ENCODE data around the gene SLC9A1. TPM values are rescaled to one million over a fixed set of nuclear protein-coding genes. Genes with fewer than 3 reads are reported as not detected.

SLC9A1 gene
- total RNA-seq, 8 experiments from 2014 or later = 4.2 to 39.5 (median 10.7) TPM

DNA sequence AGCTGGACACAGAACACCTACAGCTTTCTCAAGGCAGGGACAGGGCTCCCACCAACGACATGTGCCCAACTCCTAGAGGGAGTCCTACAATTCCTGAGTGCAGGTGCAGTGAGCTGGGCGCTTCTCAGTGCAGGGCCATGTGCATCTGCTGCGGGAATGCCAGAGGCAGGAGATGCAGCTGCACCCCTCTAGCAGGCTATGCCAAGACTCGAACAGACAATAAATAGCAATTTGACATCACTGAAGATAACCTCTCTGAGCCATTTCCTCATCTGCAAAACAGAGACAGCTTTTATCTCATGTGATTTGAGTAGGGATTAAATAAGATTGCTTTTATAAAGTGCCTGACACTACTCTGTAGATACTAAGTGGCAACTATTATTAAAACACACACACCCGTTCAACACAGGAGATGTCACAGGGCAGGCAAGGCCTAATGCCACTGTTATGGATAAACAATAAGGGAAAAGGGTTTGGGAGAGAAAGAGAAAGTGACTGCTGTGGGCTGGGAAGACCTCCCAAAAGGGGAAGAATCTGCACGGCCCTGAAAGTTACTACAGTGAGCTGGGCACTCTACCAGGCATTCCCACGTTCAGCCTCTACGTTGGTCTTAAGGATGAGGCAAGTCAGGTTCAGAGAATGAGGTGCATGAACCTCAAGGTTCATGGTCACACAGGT is 5.7 kb downstream of the SLC9A1 start:
- H3K4me3 ChIP-seq = no peak overlapping the region
- ATAC-seq (replicated peaks in 6 of 8) = no peak
- WGBS, 10 experiments = 51 to 89% (median 76%) methylated on average over 1 to 8 of the region's 8 CpGs; no CpG with 5 or more reads in 2 of the 10 experiments
- in situ Hi-C loops (cut with MboI; ENCODE audit: low pct_unique_long_range_greater_than_20kb in 2 of 9, low sequenced_read_pairs in 9 of 9, unreplicated experiment in 9 of 9) = no loop called here
- H3K27ac ChIP-seq = no peak overlapping the region
- peaks cover 45 to 48% of the 10 kb centered on the region in 2 donors for H3K4me1 ChIP-seq (replicated peaks in 1 of 2)

DNA sequence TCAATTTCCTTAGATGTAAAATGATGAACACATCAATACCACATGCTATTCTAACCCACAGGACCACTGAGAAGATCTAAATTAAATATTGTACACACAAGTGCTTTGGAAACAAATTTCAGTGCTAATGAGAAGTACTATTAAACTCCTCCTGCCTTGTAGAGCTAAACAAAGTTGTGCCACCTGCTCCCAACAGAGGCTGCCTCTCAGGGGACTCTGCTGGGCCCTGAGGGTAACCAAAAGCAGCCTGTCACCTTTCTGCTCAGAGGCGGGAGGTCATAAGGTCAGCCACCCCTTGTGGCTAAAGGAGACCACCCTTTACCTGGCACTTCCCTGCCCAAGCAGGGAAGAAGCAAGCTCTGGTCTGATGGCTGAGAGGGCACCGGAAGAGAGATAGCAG is 6.3 kb downstream of the SLC9A1 start:
- H3K4me1 ChIP-seq (replicated peaks in 1 of 2) = peaks cover 43 to 45% of the 10 kb centered on the region in 2 donors
- H3K27ac ChIP-seq = no peak overlapping the region
- in situ Hi-C loops (cut with MboI; ENCODE audit: low pct_unique_long_range_greater_than_20kb in 2 of 9, low sequenced_read_pairs in 9 of 9, unreplicated experiment in 9 of 9) = no loop called here
- H3K4me3 ChIP-seq = no peak overlapping the region
- WGBS, 10 experiments = 60 to 100% (median 78%) methylated on average over 1 to 2 of the region's 2 CpGs; no CpG with 5 or more reads in 4 of the 10 experiments
- no peak for ATAC-seq (replicated peaks in 6 of 8)

DNA sequence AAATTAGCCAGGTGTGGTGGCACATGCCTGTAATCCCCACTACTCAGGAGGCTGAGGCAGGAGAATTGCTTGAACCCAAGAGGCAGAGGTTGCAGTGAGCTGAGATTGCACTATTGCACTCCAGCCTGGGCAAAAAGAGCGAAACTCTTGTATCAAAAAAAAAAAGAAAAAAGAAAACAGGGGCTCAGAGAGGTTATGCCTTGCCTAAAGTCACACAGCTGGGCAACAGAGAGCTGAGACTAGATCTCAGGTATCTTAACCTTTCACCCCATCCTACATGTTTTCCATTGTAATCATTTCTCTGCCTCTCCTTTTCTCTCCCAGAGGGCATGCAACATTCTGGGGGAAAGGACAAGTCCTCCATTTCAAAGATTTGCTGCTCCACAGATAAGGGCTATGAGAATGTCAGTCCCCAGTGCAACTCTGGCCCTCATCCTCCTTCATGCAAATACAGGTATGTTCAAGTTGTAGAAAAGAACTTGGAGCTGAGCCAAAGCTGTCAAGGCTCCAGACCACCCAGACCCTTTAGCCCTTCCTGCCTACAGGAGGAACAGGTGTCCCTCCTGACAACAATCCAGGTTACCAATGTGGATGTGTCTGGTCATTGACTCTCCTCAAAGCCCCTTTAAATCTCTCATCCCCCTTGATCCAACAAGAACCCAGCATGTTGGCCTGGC is 6.9 kb downstream of the SLC9A1 start:
- in situ Hi-C loops (cut with MboI; ENCODE audit: low pct_unique_long_range_greater_than_20kb in 2 of 9, low sequenced_read_pairs in 9 of 9, unreplicated experiment in 9 of 9) = no loop called here
- no peak overlapping the region for H3K4me3 ChIP-seq
- H3K27ac ChIP-seq = no peak overlapping the region
- 83 to 100% (median 100%) methylated on average over 1 of the region's 1 CpG; no CpG with 5 or more reads in 2 of the 10 experiments for WGBS, 10 experiments
- H3K4me1 ChIP-seq (replicated peaks in 1 of 2) = peaks cover 42 to 45% of the 10 kb centered on the region in 2 donors
- no peak for ATAC-seq (replicated peaks in 6 of 8)

DNA sequence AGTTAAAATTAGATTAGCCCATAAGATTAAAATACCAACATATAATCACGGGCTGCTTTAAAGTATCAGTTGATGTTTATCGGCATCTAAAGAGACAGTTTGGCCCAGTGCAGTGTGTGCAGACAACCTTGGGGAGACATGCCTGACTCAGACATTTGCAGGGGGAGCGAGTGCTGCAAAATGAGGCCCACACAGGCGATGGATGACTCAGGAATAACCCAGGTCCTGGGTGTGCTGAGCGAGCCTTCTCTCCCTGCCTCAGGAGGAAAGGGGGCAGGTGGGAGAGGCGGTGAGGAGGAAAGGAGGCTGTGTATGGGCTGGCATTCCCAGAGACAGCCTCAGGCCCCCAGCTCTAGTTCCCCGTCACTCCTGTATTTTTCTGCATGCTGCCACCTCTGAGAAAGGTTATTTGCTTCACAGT is 9.0 kb downstream of the SLC9A1 start:
- 12 to 100% (median 72%) methylated on average over 1 to 7 of the region's 7 CpGs; no CpG with 5 or more reads in 1 of the 10 experiments for WGBS, 10 experiments
- in situ Hi-C loops (cut with MboI; ENCODE audit: low pct_unique_long_range_greater_than_20kb in 2 of 9, low sequenced_read_pairs in 9 of 9, unreplicated experiment in 9 of 9) = no loop called here
- H3K4me3 ChIP-seq = no peak overlapping the region
- peak in 7 of 8 experiments; percentile 61 to 93 (median 83) for ATAC-seq (replicated peaks in 6 of 8)
- no peak overlapping the region for H3K27ac ChIP-seq
- peaks cover 32 to 35% of the 10 kb centered on the region in 2 donors for H3K4me1 ChIP-seq (replicated peaks in 1 of 2)

DNA sequence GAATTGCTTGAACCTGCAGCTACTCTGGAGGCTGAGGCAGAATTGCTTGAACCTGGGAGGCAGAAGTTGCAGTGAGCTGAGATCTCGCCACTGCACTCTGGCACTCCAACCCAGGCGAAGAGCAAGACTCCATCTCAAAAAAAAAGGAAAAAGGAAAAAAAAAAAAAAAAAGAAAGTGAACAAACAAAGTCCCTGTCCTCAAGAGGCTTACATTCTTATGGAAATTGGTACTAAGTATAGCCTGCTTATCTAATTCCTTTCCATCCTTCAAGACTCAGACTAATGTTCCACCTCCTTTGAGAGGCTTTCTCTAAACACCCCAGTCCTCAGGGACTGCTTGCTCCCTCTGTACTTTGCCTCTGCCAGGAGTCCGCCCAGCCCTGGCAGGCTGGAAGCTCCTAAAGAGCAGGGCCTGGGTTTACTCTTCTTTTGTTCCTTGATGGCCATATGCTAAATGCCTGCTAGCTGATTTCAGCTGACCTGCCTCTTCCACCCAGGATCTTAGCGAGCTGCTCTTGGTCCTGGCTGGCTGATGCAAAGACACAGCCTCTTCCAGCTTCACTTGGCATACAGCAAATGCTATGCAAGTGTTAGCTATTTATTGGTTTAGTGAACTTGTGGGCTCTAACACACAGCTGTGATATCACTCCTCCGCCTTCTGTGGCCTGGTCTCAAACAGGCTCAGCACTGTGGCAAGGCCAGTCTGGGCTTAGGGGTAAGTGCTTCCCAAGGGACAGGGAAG is 9.8 kb downstream of the SLC9A1 start:
- Histone ChIP-seq H3K4me1 (replicated peaks in 1 of 2) (peaks cover 30 to 34% of the 10 kb centered on the region in 2 donors), H3K4me3 (no peak overlapping the region), H3K27ac (no peak overlapping the region)
- 58 to 100% (median 80%) methylated on average over 1 to 4 of the region's 5 CpGs; no CpG with 5 or more reads in 1 of the 10 experiments for WGBS, 10 experiments
- in situ Hi-C loops (cut with MboI; ENCODE audit: low pct_unique_long_range_greater_than_20kb in 2 of 9, low sequenced_read_pairs in 9 of 9, unreplicated experiment in 9 of 9) = no loop called here
- ATAC-seq (replicated peaks in 6 of 8) = peak in 7 of 8 experiments; percentile 14 to 48 (median 23)

DNA sequence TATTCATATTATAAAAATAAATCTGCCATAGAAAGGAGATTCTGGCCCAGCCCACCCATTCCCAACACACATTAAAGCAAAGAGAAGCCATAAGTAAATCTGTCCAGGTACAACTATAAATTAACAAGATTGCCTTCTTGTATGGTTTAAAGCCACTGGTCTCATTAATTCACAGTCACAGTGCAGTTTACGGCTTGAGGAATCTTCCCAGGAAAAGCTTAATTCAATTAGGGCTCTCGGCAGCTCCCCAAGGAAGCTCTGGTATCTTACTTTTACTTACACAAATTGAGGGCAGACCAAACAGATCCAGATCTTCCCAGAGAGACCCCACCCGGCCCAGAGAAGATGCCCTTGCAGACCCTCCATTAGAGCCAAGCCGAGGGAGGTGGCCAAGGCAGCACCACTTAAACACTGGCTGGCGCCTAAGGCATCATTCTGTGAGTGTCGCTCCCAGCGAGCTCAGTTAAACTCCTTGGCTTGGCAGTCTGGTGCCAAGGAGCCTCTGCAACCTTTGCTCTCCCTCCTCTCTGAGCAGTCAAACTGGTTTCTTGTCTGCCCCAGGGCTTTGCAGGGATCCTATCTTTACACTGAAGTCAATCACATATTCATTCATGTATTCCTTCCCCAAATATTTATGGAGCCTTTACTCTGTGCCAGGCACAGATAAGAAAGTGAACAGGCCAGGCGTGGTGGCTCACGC is 10.7 kb downstream of the SLC9A1 start:
- ATAC-seq (replicated peaks in 6 of 8) = peak in 1 of 8 experiments; percentile 44
- Histone ChIP-seq H3K27ac (peak overlapping the region in 1 of 2 donors; percentile 41), H3K4me3 (no peak overlapping the region), H3K4me1 (replicated peaks in 1 of 2) (peaks cover 27 to 33% of the 10 kb centered on the region in 2 donors)
- WGBS, 10 experiments = 34 to 100% (median 76%) methylated on average over 1 to 7 of the region's 9 CpGs; no CpG with 5 or more reads in 2 of the 10 experiments
- in situ Hi-C loops (cut with MboI; ENCODE audit: low pct_unique_long_range_greater_than_20kb in 2 of 9, low sequenced_read_pairs in 9 of 9, unreplicated experiment in 9 of 9) = no loop called here

DNA sequence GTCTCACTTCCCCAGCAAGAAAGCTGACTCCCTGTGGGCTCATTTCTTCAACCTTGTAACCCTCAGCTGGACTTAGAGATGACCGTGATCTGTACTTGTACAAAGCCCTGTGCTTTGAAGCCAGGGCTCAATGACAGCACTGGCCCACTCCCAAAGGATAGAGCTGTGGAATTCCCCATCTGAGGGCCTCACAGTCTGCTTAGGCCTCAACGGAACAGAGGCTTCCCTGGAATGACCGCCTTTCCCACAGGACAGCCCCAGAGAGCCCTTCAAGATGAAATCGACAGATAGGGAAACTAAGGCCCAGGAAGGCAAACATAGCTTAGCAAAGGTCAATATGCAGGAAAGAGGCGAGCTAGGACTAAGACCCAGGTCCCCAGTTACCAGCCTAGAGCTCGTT is 11.5 kb downstream of the SLC9A1 start:
- peak in 1 of 8 experiments; percentile 12 for ATAC-seq (replicated peaks in 6 of 8)
- H3K4me3 ChIP-seq = no peak overlapping the region
- in situ Hi-C loops (cut with MboI; ENCODE audit: low pct_unique_long_range_greater_than_20kb in 2 of 9, low sequenced_read_pairs in 9 of 9, unreplicated experiment in 9 of 9) = no loop called here
- WGBS, 10 experiments = 0 to 100% (median 91%) methylated on average over 1 to 6 of the region's 6 CpGs; no CpG with 5 or more reads in 1 of the 10 experiments
- no peak overlapping the region for H3K27ac ChIP-seq
- H3K4me1 ChIP-seq (replicated peaks in 1 of 2) = peaks cover 27 to 28% of the 10 kb centered on the region in 2 donors

DNA sequence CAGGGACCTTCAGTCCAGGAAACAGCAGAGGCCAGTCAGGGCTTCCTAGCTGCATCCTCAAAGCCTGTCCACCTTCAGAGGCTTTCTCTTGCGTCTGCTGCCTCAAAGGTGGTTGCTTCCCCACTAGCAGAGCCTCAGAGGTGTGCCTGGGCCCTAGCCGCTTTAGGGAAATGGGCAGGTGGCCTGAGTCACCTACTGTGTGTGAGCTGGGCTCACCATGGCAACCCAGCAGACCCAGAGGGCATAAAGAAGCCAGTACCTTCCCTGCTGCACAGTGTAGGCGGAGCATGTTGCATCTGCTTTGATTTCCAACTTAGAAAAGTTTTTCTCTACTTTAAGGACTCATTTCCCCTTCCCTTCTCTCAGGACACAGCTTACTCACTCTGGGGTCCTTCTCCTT is 12.5 kb downstream of the SLC9A1 start:
- ATAC-seq (replicated peaks in 6 of 8) = peak in 3 of 8 experiments; percentile 2 to 38 (median 5)
- WGBS, 10 experiments = 83 to 100% (median 92%) methylated on average over 1 to 3 of the region's 3 CpGs; no CpG with 5 or more reads in 5 of the 10 experiments
- no peak overlapping the region for H3K27ac ChIP-seq
- H3K4me1 ChIP-seq (replicated peaks in 1 of 2) = peaks cover 33 to 36% of the 10 kb centered on the region in 2 donors
- H3K4me3 ChIP-seq = no peak overlapping the region
- in situ Hi-C loops (cut with MboI; ENCODE audit: low pct_unique_long_range_greater_than_20kb in 2 of 9, low sequenced_read_pairs in 9 of 9, unreplicated experiment in 9 of 9) = no loop called here

DNA sequence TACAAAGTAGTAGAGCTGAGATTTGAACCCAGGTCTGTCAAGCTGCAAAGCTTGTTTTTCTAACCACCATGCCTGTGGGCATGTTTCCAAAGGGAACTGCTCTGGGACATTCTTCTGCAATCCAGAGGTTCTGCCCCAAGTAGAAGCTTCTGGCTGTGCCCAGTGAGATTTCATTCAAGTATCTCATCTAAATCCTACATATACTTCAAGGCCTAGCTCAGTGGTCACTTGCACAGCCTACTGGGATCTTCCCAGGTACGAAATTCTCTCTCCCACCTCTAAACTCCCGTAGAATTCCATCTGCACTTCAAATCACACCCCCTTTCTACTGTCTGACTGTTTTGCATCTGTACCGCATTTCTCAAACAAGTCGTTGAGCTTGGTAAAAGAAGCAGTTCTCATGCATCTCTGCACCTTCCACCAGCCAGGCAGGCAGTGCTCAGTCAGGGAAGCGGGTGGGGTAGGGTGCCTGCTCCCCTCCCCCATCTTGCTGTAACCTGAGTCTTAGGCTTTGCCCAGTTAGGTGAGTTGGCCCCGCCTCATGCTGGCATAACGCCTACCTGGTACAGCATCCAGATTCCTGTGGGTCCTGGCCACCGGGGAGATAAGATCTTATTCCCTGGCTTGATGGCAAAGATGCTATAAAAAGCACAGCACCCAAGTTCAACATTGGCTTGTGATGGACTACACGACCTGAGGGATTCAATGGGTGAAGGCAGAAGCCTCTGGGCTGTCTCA is 13.5 kb downstream of the SLC9A1 start:
- H3K4me1 ChIP-seq (replicated peaks in 1 of 2) = peaks cover 37 to 41% of the 10 kb centered on the region in 2 donors
- H3K27ac ChIP-seq = no peak overlapping the region
- no peak for ATAC-seq (replicated peaks in 6 of 8)
- WGBS, 10 experiments = 60 to 100% (median 86%) methylated on average over 1 to 8 of the region's 9 CpGs; no CpG with 5 or more reads in 2 of the 10 experiments
- no peak overlapping the region for H3K4me3 ChIP-seq
- in situ Hi-C loops (cut with MboI; ENCODE audit: low pct_unique_long_range_greater_than_20kb in 2 of 9, low sequenced_read_pairs in 9 of 9, unreplicated experiment in 9 of 9) = no loop called here

DNA sequence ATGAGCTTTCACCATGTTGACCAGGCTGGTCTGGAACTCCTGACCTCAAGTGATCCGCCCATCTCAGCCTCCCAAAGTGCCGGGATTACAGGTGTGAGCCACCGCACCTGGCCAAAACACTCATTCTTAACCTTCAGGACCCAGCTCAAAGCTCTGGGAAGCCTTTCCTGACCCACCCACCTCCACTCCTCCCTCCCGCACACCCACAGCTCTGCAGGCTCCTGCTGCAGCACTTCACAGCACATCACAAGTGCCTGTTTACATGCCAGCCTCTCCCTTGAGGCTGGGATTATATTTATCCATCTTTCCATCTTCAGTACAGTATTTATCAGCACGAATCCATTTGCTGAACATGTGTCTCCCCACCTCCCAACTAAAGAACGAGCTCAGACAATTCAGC is 14.9 kb downstream of the SLC9A1 start:
- in situ Hi-C loops (cut with MboI; ENCODE audit: low pct_unique_long_range_greater_than_20kb in 2 of 9, low sequenced_read_pairs in 9 of 9, unreplicated experiment in 9 of 9) = no loop called here
- ATAC-seq (replicated peaks in 6 of 8) = no peak
- no peak overlapping the region for H3K27ac ChIP-seq
- WGBS, 10 experiments = 87 to 100% (median 95%) methylated on average over 1 to 6 of the region's 6 CpGs; no CpG with 5 or more reads in 5 of the 10 experiments
- peaks cover 25 to 33% of the 10 kb centered on the region in 2 donors for H3K4me1 ChIP-seq (replicated peaks in 1 of 2)
- no peak overlapping the region for H3K4me3 ChIP-seq

DNA sequence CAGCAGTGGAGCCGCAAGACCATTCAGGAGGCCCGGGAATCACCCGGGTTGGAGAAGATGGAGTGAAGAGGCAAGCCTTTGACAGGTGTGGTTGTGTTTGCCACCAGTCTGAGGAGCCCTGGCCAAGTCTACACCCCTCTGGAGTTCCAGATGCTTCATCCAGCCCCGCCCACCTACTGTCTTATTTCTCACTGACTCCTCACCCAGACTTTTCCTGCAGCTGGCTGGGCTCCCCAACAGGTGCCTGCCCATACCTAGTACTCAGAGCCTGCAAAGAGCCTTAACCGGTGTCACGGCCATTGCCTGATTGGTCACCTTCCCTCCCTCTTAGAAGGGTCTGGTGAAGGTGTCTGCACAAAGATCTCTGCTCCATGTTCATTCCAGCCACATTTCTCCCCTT is 16.0 kb downstream of the SLC9A1 start:
- in situ Hi-C loops (cut with MboI; ENCODE audit: low pct_unique_long_range_greater_than_20kb in 2 of 9, low sequenced_read_pairs in 9 of 9, unreplicated experiment in 9 of 9) = no loop called here
- Histone ChIP-seq H3K4me1 (replicated peaks in 1 of 2) (peaks cover 25 to 26% of the 10 kb centered on the region in 2 donors), H3K27ac (no peak overlapping the region), H3K4me3 (no peak overlapping the region)
- no peak for ATAC-seq (replicated peaks in 6 of 8)
- whole genome bisulfite sequencing, 10 experiments = 73 to 100% (median 91%) methylated on average over 1 to 6 of the region's 6 CpGs; no CpG with 5 or more reads in 4 of the 10 experiments

DNA sequence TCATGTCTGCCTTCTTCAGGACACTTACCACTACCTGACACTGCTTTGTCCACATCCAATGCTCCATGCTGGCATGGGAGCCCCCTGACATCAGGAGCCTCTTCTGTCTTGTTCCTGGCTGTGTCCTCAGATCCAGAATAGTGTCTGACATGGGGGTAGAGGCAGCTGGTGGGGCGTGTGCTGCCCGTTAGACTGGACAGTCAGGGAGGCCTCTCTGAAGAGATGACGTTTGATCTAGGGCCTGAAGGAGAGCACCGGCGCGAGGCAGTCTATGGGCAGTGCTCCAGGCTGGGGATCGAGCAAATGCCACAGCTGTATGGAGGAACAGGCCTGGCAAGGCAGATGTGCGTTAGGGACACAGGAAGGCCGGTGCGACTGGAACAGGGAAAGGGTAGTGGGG is 16.6 kb downstream of the SLC9A1 start:
- H3K4me3 ChIP-seq = no peak overlapping the region
- in situ Hi-C loops (cut with MboI; ENCODE audit: low pct_unique_long_range_greater_than_20kb in 2 of 9, low sequenced_read_pairs in 9 of 9, unreplicated experiment in 9 of 9) = no loop called here
- H3K4me1 ChIP-seq (replicated peaks in 1 of 2) = peaks cover 20 to 22% of the 10 kb centered on the region in 2 donors
- peak in 1 of 8 experiments; percentile 3 for ATAC-seq (replicated peaks in 6 of 8)
- peak overlapping the region in 1 of 2 donors; percentile 61 for H3K27ac ChIP-seq
- 76 to 100% (median 87%) methylated on average over 3 to 8 of the region's 10 CpGs; no CpG with 5 or more reads in 4 of the 10 experiments for WGBS, 10 experiments

Measured in motor neuron (in vitro differentiated cells).